Fibroblast of the conjunctiva (primary cell): ENCODE results near the gene ZNF674.

Source experiments
- DNase-seq: peaks from one replicate; pipeline ENCODE4 v3.0.0-alpha.2; 2010; ENCODE audit warnings: low read depth

ZNF674 gene

GRCh38 chrX:46545111-46546005 lies at the start of gene ZNF674:
Gene ZNF674 (minus strand): TSS chrX:46545421. CDS start chrX:46542087, 3,334 bp downstream.
- DNase-seq: peak; percentile 82

GRCh38 chrX:46589977-46590723 lies 44.9 kb upstream of the ZNF674 start:
- DNase-seq: peak; percentile 43

- DNase-seq: no peak
These were observed 43.0 kb upstream of the ZNF674 start for GRCh38 chrX:46588263-46588662.

DNA sequence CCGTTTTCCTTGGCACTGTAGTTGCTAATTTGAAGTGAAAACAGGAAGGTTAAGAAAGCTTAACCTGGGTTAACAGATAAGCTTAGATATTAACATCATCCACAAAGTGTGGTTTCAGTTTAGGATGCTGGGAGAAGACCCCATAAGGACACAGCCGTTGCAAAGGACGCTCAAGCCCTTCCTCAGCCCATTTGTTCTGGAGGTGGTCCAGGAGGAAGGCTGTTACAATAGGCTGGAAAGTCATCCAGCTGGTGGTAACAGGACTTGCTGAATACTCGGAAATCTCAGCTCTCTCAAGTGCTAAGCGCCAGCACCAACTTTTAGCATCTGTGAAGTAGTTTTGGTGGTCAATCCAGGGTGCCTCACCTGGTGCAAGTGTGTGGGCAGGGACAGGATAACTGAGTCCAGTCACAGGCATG lies 42.5 kb upstream of the ZNF674 start:
- no peak for DNase-seq

DNA sequence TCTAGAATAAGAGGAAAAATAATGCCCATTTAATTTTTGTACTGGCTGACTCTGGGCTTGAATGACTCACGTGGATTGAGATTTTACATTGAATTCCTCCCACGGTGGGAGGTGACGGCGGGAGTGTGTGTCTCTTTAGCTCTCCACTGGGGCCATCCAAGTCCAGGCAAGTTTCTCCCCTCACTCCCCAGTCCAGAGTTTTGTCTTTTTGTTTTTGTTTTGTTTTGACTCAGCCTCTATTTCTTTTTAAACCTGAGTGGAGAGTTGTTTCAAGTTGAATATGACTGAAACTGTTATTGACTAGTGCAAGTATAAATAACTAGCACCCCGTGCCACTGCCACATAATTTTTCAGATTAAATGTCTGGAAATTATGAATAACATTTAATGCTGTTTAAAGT lies 41.9 kb upstream of the ZNF674 start:
- no peak for DNase-seq

GRCh38 chrX:46584736-46585135 lies 39.5 kb upstream of the ZNF674 start:
- DNase-seq: no peak

DNA sequence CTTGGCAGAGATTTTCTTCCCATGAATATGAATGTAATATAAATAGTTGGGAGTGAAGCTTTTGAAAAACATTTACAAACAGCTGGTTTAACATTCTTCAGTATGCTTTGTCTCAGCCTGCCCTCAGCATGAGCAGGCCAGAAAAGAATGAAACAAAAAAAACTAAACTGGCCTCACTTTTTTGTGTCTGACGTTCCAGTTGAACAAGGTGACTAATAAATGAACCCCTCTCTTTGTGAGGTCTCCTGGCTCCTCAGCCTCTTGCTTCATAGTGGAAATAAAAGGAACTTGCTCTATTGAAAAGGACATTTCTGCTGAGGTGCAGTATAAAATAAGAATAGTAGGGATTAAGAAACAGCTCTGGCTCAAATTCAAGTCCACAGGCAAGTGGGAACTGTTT lies 37.7 kb upstream of the ZNF674 start:
- DNase-seq: peak; percentile 43

- no peak for DNase-seq
These were observed 37.1 kb upstream of the ZNF674 start for GRCh38 chrX:46582325-46582724.

DNA sequence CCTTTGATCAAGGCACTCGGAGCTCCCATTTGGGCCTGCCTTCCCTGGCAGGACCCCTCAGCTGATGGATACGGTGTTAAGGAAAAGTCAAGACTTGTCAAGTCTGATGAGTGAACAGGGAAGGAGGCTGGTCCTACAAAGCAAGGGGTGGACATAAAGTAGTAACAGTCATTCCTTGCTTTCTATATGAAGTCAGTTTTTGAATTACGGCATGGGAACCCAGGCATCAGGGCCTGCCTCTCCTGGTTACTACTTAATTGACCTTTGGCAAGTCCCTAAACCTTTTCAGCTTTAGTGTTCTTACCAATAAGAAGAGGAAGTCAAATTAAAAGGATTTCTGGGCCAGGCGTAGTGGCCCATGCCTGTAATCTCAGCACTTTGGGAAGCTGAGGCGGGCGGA lies 35.4 kb upstream of the ZNF674 start:
- DNase-seq: no peak

DNA sequence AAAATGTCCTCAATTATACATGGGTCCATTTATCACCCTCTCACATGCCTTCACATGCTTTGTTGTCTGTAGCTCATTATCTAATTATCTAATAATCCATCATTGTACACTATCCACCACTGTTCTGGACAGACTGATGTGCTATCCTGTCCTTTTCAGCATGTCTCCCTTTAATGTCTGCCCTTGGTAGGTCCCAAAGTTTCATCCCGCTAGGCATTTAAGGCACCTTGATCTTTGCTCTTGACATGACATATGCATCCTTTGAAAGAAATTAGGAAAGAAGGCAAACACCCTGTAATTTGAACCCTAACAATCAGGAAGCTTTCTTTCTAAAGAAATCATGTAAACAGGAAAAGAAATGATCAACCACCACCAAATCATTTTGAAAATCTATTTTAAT lies 34.0 kb upstream of the ZNF674 start:
- no peak for DNase-seq

GRCh38 chrX:46577221-46578005 lies 32.2 kb upstream of the ZNF674 start:
- no peak for DNase-seq

- no peak for DNase-seq
These were observed 31.2 kb upstream of the ZNF674 start for GRCh38 chrX:46576458-46576857.

DNA sequence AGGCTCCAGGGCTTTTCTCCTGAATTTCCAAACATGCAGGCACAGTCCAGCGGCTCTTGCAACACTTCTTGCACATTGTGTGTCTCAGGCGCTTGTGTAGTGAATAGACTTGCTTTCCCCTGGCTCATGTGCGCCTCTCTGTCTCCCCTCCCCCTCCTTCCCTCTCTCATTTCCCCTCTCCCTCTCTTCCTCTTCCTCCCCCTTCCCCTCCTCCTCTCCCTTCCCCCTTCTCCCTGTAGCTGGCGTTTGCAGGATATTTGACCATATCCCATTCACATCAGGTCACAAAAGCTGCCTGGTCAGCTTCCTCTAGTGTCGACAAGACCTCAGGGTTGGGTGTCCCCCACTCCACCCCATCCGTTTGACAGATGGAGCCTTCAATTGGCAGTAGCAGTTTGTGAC lies 30.8 kb upstream of the ZNF674 start:
- DNase-seq: no peak

GRCh38 chrX:46575586-46575985 lies 30.4 kb upstream of the ZNF674 start:
- no peak for DNase-seq

DNA sequence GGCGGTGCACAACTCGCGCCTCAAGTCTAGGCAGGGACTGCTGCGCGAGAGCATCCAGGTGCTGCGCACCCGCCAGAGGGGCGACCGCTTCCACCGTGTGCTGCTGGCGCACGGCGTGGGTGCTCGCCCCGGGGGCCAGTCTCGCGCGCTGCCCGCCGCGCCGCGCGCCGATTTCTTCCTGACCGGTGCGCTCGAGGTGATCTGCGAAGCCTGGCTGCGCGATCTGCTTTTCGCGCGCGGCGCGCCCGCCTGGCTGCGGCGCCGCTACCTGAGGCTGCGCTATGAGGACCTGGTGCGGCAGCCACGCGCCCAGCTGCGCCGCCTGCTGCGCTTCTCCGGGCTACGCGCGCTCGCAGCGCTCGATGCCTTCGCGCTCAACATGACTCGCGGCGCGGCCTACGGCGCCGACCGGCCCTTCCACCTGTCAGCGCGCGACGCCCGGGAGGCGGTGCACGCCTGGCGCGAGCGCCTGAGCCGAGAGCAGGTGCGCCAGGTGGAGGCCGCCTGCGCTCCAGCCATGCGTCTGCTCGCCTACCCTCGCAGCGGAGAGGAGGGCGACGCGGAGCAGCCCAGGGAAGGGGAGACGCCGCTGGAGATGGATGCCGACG lies 29.7 kb upstream of the ZNF674 start:
- no peak for DNase-seq

DNA sequence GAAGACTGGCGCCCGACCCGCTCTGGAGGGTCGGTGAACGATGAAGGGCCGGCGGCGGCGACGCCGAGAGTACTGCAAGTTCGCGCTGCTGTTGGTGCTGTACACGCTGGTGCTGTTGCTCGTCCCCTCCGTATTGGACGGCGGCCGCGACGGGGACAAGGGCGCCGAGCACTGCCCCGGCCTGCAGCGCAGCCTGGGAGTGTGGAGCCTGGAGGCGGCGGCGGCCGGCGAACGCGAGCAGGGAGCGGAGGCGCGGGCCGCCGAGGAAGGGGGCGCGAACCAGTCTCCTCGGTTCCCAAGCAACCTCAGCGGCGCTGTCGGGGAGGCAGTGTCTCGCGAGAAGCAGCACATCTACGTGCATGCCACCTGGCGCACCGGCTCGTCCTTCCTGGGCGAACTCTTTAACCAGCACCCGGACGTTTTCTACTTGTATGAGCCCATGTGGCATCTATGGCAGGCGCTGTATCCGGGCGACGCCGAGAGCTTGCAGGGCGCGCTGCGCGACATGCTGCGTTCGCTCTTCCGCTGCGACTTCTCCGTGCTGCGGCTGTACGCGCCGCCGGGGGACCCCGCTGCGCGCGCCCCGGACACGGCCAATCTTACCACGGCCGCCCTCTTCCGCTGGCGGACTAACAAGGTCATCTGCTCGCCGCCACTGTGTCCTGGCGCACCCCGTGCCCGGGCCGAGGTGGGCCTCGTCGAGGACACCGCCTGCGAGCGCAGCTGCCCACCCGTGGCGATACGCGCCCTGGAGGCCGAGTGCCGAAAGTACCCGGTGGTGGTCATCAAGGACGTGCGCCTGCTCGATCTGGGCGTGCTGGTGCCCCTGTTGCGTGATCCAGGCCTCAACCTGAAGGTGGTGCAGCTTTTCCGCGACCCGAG lies 28.9 kb upstream of the ZNF674 start:
- DNase-seq: no peak

DNA sequence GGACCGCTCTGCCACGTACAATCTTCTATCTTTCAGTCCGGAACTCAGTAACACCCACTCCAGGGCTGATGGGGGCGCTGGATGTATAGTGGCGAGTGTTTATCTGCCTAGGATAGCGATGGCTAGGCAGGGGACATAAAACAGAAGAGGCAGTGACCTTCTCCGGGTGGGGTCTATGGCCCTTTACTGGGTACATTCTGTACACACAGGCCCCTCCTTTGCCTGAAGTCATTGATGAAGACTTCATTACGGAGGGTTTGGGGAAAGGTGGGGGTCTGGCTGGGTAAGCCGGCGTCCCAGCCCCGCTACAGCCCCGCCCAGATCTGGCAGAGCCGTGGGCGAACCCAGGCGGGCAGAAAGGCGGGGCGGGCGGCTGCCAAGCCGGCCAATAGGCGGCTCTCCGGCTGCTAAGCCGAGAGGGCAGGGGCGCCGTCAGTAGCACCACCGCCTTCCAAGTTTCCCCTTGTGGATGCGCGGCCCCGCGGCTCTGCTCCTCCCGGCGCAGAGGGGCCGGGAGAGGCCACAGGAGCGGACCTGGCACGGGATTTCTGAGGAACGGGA lies 28.2 kb upstream of the ZNF674 start, which contains the start of gene CHST7:
Gene CHST7, plus strand, starts transcription at position 435 of the 561 bp plus-strand sequence. CDS start 167 bp downstream, outside the sequence.
- DNase-seq: no peak

- DNase-seq: no peak
These were observed 27.2 kb upstream of the ZNF674 start for GRCh38 chrX:46572340-46572936.

- DNase-seq: no peak
These were observed 26.5 kb upstream of the ZNF674 start for GRCh38 chrX:46571423-46572339.
